Endodermal cell (in vitro differentiated cells): Measurements from ENCODE around the gene ST6GAL1. TPM values are rescaled to one million over a fixed set of nuclear protein-coding genes. Genes with fewer than 3 reads are reported as not detected.

Experiments
- DNase-seq: peaks from one replicate; pipeline ENCODE4 v3.0.0-alpha.2; 2017
- H3K27ac ChIP-seq: 2 replicates; pipeline ENCODE4 v1.5.1; 2013; ENCODE audit warnings: mild to moderate bottlenecking, low read depth, low read length, moderate library complexity
- H3K27me3 ChIP-seq: 2 replicates; pipeline ENCODE4 v1.6.1; 2013; ENCODE audit warnings: mild to moderate bottlenecking, low read length, moderate library complexity; ENCODE audit not compliant: insufficient read depth, control insufficient read depth, poor library complexity, severe bottlenecking
- H3K36me3 ChIP-seq: 2 replicates; pipeline ENCODE4 v1.7.0; 2013; ENCODE audit warnings: mild to moderate bottlenecking, low read length, moderate library complexity; ENCODE audit not compliant: control insufficient read depth, insufficient read depth
- H3K4me1 ChIP-seq: one replicate; pipeline ENCODE4 v1.7.0; 2013; ENCODE audit warnings: low read length; ENCODE audit not compliant: control insufficient read depth, insufficient read depth
- H3K4me3 ChIP-seq: 2 replicates; pipeline ENCODE4 v1.5.1; 2013; ENCODE audit warnings: mild to moderate bottlenecking, low read length, moderate library complexity
- H3K9ac ChIP-seq: 2 replicates; pipeline ENCODE4 v1.6.1; 2013; ENCODE audit warnings: mild to moderate bottlenecking, low read length, moderate library complexity; ENCODE audit not compliant: poor library complexity, severe bottlenecking; ENCODE audit errors: extremely low read depth
- H3K9me3 ChIP-seq: 2 replicates; pipeline ENCODE4 v1.6.1; 2013; ENCODE audit warnings: mild to moderate bottlenecking, low read length, moderate library complexity; ENCODE audit not compliant: control insufficient read depth
- H3K27ac Mint-ChIP-seq: 2 replicates; pipeline ENCODE4 v1.8.0; 2020; ENCODE audit warnings: mixed read lengths
- H3K27me3 Mint-ChIP-seq: 2 replicates; pipeline ENCODE4 v1.8.0; 2021; ENCODE audit warnings: mild to moderate bottlenecking, mixed read lengths; ENCODE audit not compliant: insufficient read depth
- H3K36me3 Mint-ChIP-seq: 2 replicates; pipeline ENCODE4 v1.8.0; 2020; ENCODE audit warnings: low read depth, mixed read lengths
- H3K4me1 Mint-ChIP-seq: 2 replicates; pipeline ENCODE4 v1.8.0; 2020; ENCODE audit warnings: mixed read lengths
- H3K4me3 Mint-ChIP-seq: 2 replicates; pipeline ENCODE4 v1.8.0; 2020; ENCODE audit warnings: mild to moderate bottlenecking, moderate library complexity, mixed read lengths
- H3K9me3 Mint-ChIP-seq: 2 replicates; pipeline ENCODE4 v1.8.0; 2020; ENCODE audit warnings: mild to moderate bottlenecking, mixed read lengths
- WGBS, 2 experiments: methylation state at CpG; one replicate each; pipeline versions ENCODE4 v1.1.5 to v1.1.7; 2013; ENCODE audit warnings: missing lambda C conversion rate in 2 of 2, mixed read lengths in 1 of 2; ENCODE audit not compliant: insufficient coverage in 1 of 2, insufficient read length in 1 of 2; 5-methylcytosine and 5-hydroxymethylcytosine counted together
- total RNA-seq, 2 donors: library from RNA; stranded (reverse); fragmentation: NEBNext Ultra II Directional in 1 of 2; extraction: Animal tissue kit (Norgen Biotek cat#: 25700) in 1 of 2; gene quantifications; 2 replicates in 1 of 2; 3 replicates in 1 of 2; pipeline ENCODE4 v1.2.1, GENCODE V29; 2021
- TF ChIP-seq, protein P1 (sequence below): fragments of 200-600 bp; sonication (generic); conservative IDR thresholded peaks from 2 replicates; pipeline ENCODE4 v1.5.0; 2021; ENCODE audit warnings: antibody characterized with exemption, mild to moderate bottlenecking

Gene ST6GAL1
- total RNA-seq, 2 donors from 2014 or later: 79.3 to 82.4 TPM

DNA sequence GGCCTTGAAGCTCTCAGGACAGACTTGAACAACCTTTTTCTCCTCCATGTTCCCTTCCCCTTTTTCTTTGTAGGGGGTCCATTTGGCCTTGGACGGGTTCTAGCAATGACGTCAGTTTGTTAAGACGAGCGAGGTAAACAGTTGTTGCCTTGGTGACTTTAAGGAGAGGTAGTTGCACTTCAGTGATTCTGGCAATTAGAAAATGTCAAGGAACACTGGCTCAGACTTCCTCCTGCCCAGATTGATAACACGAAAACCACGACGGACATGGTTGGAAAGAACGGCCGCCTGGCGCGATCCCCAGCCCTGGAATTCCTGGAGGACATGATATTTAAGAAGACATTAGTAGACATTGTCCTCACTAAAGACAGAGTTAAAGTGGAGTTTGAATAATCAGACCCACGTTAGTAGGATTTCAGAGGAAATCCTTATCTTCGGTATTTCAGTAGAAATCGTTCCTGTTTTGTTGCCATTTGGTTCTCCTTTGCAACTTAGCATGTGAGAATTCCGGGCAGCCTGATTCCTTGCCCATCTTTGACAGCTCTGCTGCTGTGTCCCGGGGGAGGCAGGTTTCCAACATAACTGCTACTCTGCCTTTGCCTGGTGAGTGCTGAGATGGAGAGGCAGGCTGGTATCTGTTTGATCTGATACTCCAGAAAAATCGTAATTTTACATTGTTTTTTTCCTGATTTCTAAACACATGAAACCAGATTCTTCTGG lies 87.3 kb downstream of the ST6GAL1 start:
- DNase-seq: no peak
- 91 to 92% methylated on average over 10 to 17 of the region's 17 CpGs for WGBS, 2 experiments
- H3K36me3 Mint-ChIP-seq: peaks cover 43% of the 10 kb centered on the region
- H3K27me3 ChIP-seq: no peaks in the 10 kb centered on the region
- H3K9me3 Mint-ChIP-seq: no peaks in the 10 kb centered on the region
- H3K9me3 ChIP-seq: no peaks in the 10 kb centered on the region
- H3K4me3 Mint-ChIP-seq: no peak overlapping the region
- H3K9ac ChIP-seq: no peak overlapping the region
- TF ChIP-seq, protein P1, sequence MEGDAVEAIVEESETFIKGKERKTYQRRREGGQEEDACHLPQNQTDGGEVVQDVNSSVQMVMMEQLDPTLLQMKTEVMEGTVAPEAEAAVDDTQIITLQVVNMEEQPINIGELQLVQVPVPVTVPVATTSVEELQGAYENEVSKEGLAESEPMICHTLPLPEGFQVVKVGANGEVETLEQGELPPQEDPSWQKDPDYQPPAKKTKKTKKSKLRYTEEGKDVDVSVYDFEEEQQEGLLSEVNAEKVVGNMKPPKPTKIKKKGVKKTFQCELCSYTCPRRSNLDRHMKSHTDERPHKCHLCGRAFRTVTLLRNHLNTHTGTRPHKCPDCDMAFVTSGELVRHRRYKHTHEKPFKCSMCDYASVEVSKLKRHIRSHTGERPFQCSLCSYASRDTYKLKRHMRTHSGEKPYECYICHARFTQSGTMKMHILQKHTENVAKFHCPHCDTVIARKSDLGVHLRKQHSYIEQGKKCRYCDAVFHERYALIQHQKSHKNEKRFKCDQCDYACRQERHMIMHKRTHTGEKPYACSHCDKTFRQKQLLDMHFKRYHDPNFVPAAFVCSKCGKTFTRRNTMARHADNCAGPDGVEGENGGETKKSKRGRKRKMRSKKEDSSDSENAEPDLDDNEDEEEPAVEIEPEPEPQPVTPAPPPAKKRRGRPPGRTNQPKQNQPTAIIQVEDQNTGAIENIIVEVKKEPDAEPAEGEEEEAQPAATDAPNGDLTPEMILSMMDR: no peak
- H3K27me3 Mint-ChIP-seq: no peaks in the 10 kb centered on the region
- peaks cover 20% of the 10 kb centered on the region for H3K4me1 ChIP-seq
- H3K27ac Mint-ChIP-seq: no peak overlapping the region
- peaks cover 18% of the 10 kb centered on the region for H3K36me3 ChIP-seq
- peaks cover 51% of the 10 kb centered on the region for H3K4me1 Mint-ChIP-seq
- H3K27ac ChIP-seq: no peak overlapping the region
- no peak overlapping the region for H3K4me3 ChIP-seq

DNA sequence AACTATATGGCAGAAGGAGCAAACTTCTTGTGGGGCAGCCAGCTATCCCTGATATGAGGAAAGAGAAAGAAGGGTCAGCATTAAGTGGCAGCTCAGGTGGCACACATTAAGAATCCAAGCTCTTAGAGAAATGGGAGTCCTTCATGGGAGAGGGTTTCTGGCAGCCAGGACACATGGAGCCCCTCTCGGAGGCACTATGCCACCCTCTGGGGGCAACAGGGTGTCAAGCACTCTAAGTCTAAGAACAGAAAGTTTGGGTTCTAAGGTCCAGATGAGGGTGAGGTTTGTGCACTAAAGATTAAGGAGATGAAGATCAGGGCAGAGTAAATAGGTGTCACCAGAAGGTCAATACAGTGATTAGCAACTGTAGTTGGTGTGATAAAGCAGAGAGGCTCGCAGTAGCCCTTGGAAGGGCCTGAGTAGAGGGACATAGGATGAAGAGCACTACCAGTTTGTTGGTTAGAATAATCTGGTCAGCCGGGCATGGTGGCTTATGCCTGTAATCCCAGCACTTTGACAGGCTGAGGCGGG lies 89.3 kb downstream of the ST6GAL1 start:
- no peak overlapping the region for H3K4me3 ChIP-seq
- H3K4me1 Mint-ChIP-seq: peaks cover 56% of the 10 kb centered on the region
- H3K36me3 Mint-ChIP-seq: peaks cover 37% of the 10 kb centered on the region
- H3K36me3 ChIP-seq: peaks cover 13% of the 10 kb centered on the region
- no peaks in the 10 kb centered on the region for H3K9me3 Mint-ChIP-seq
- H3K4me1 ChIP-seq: peaks cover 21% of the 10 kb centered on the region
- H3K9ac ChIP-seq: no peak overlapping the region
- TF ChIP-seq, protein P1: peak; percentile 64
- WGBS, 2 experiments: 76 to 85% methylated on average over 4 of the region's 4 CpGs
- H3K4me3 Mint-ChIP-seq: no peak overlapping the region
- H3K27me3 ChIP-seq: no peaks in the 10 kb centered on the region
- H3K9me3 ChIP-seq: no peaks in the 10 kb centered on the region
- H3K27me3 Mint-ChIP-seq: no peaks in the 10 kb centered on the region
- peak; percentile 70 for DNase-seq
- no peak overlapping the region for H3K27ac ChIP-seq
- H3K27ac Mint-ChIP-seq: peak overlapping the region; percentile 32

DNA sequence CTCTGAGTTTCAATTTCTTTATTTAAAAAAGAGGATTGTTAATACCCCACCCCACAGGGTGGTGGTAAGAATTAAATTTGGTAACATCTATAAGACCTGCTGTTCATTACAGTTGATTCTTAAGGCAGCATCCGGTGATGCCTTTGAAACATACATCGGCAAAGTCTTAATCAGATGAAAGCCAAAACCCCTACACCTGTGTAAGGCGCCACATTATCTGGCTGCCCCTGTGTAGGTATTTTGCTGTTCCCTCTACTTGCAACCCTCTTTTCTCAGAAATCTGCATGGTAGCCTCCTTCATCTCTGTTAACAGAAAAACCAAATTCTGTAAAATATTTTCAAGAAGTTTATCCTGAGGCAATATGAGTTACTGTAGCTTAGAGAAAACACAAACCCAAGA lies 90.0 kb downstream of the ST6GAL1 start:
- Histone ChIP-seq H3K4me1 (peaks cover 21% of the 10 kb centered on the region), H3K36me3 (peaks cover 11% of the 10 kb centered on the region), H3K4me3 (no peak overlapping the region), H3K27ac (no peak overlapping the region), H3K27me3 (no peaks in the 10 kb centered on the region), H3K9me3 (no peaks in the 10 kb centered on the region), H3K9ac (no peak overlapping the region)
- Mint-ChIP-seq H3K27ac (peak overlapping the region; percentile 52), H3K4me3 (no peak overlapping the region), H3K4me1 (peaks cover 63% of the 10 kb centered on the region), H3K36me3 (peaks cover 36% of the 10 kb centered on the region), H3K9me3 (no peaks in the 10 kb centered on the region), H3K27me3 (no peaks in the 10 kb centered on the region)
- WGBS, 2 experiments: 91 to 92% methylated on average over 3 of the region's 3 CpGs
- TF ChIP-seq, protein P1: no peak
- DNase-seq: no peak
